Adipocyte (in vitro differentiated cells): ENCODE measurements around the gene LONP1.
"Not testable (repeated sequence)": the region's sequence is repeated elsewhere in the genome, so short reads cannot be mapped to it uniquely, and the experiment has no call there.

Experiments used
- DNase-seq: peaks from one replicate; pipeline ENCODE4 v3.0.0-alpha.2; 2015; ENCODE audit warnings: low read depth
- H3K27me3 ChIP-seq: replicated peaks from 2 replicates; pipeline ENCODE4 v1.7.0; 2013; ENCODE audit warnings: mild to moderate bottlenecking, low read length, moderate library complexity; ENCODE audit not compliant: control insufficient read depth, insufficient read depth
- H3K36me3 ChIP-seq: 2 replicates; pipeline ENCODE4 v1.7.0; 2013; ENCODE audit warnings: low read length, mild to moderate bottlenecking, moderate library complexity; ENCODE audit not compliant: control insufficient read depth, insufficient read depth, severe bottlenecking
- H3K4me1 ChIP-seq: 2 replicates; pipeline ENCODE4 v1.7.0; 2013; ENCODE audit warnings: mild to moderate bottlenecking, low read length, moderate library complexity; ENCODE audit not compliant: control insufficient read depth, insufficient read depth
- H3K4me3 ChIP-seq: 2 replicates; pipeline ENCODE4 v1.7.0; 2013; ENCODE audit warnings: mild to moderate bottlenecking, low read length, moderate library complexity
- H3K9ac ChIP-seq: 2 replicates; pipeline ENCODE4 v1.7.0; 2013; ENCODE audit warnings: mild to moderate bottlenecking, low read length, moderate library complexity
- H3K9me3 ChIP-seq: 2 replicates; pipeline ENCODE4 v1.7.0; 2013; ENCODE audit warnings: mild to moderate bottlenecking, low read length, moderate library complexity; ENCODE audit not compliant: control insufficient read depth

LONP1 gene

GRCh38 chr19:5742051-5742450, 22.1 kb upstream of the LONP1 start:
- no peak overlapping the region for H3K4me3 ChIP-seq

GRCh38 chr19:5738423-5738822, 18.5 kb upstream of the LONP1 start:
- Histone ChIP-seq H3K9me3 (no peaks in the 10 kb centered on the region), H3K4me1 (no peaks in the 10 kb centered on the region), H3K36me3 (no peaks in the 10 kb centered on the region), H3K9ac (no peak overlapping the region), H3K4me3 (no peak overlapping the region), H3K27me3 (no peaks in the 10 kb centered on the region)
- DNase-seq, result no peak

More at GRCh38 chr19:5742051-5742450, 22.1 kb upstream of the LONP1 start:
- peaks cover 6% of the 10 kb centered on the region for H3K27me3 ChIP-seq
- no peaks in the 10 kb centered on the region for H3K4me1 ChIP-seq
- no peak for DNase-seq
- H3K9me3 ChIP-seq, result no peaks in the 10 kb centered on the region
- no peaks in the 10 kb centered on the region for H3K36me3 ChIP-seq
- no peak overlapping the region for H3K9ac ChIP-seq

- not testable (repeated sequence) for H3K27me3 ChIP-seq, H3K4me1 ChIP-seq, H3K9ac ChIP-seq, H3K36me3 ChIP-seq, H3K4me3 ChIP-seq, DNase-seq, H3K9me3 ChIP-seq
These were observed 13.2 kb upstream of the LONP1 start for GRCh38 chr19:5733172-5733571.

- Histone ChIP-seq H3K4me3 (no peak overlapping the region), H3K27me3 (peaks cover 4% of the 10 kb centered on the region), H3K4me1 (no peaks in the 10 kb centered on the region), H3K9ac (no peak overlapping the region), H3K9me3 (no peaks in the 10 kb centered on the region), H3K36me3 (no peaks in the 10 kb centered on the region)
- DNase-seq, result no peak
These were observed 7.6 kb upstream of the LONP1 start for GRCh38 chr19:5727453-5728050.

GRCh38 chr19:5719274-5719960, 529 bp downstream of the LONP1 start:
- Histone ChIP-seq H3K9me3 (no peaks in the 10 kb centered on the region), H3K36me3 (no peaks in the 10 kb centered on the region)

GRCh38 chr19:5718579-5719273, 1.2 kb downstream of the LONP1 start:
- DNase-seq, result peak; percentile 90
- peaks cover 3% of the 10 kb centered on the region for H3K36me3 ChIP-seq
- peak overlapping the region; percentile 96 for H3K4me3 ChIP-seq
- peak overlapping the region; percentile 97 for H3K9ac ChIP-seq
- H3K4me1 ChIP-seq, result peaks cover 16% of the 10 kb centered on the region
- no peaks in the 10 kb centered on the region for H3K9me3 ChIP-seq
- H3K27me3 ChIP-seq, result no peaks in the 10 kb centered on the region

More at GRCh38 chr19:5719274-5719960, 529 bp downstream of the LONP1 start:
- peak overlapping the region; percentile 96 for H3K4me3 ChIP-seq
- peak; percentile 80 for DNase-seq
- H3K27me3 ChIP-seq, result no peaks in the 10 kb centered on the region
- peak overlapping the region; percentile 97 for H3K9ac ChIP-seq
- H3K4me1 ChIP-seq, result peaks cover 16% of the 10 kb centered on the region

- no peaks in the 10 kb centered on the region for H3K9me3 ChIP-seq
- H3K4me1 ChIP-seq, result peaks cover 16% of the 10 kb centered on the region
- peak; percentile 54 for DNase-seq
- H3K36me3 ChIP-seq, result peaks cover 9% of the 10 kb centered on the region
- peak overlapping the region; percentile 96 for H3K4me3 ChIP-seq
- H3K9ac ChIP-seq, result peak overlapping the region; percentile 97
- no peaks in the 10 kb centered on the region for H3K27me3 ChIP-seq
These were observed 1.8 kb downstream of the LONP1 start for GRCh38 chr19:5718037-5718578.

GRCh38 chr19:5717215-5717935, 2.6 kb downstream of the LONP1 start:
- DNase-seq, result no peak
- Histone ChIP-seq H3K36me3 (peaks cover 17% of the 10 kb centered on the region), H3K9me3 (no peaks in the 10 kb centered on the region), H3K4me3 (peak overlapping the region; percentile 96), H3K4me1 (peaks cover 16% of the 10 kb centered on the region), H3K27me3 (no peaks in the 10 kb centered on the region), H3K9ac (peak overlapping the region; percentile 97)

- H3K27me3 ChIP-seq, result no peaks in the 10 kb centered on the region
- H3K4me1 ChIP-seq, result peaks cover 16% of the 10 kb centered on the region
- no peak for DNase-seq
- H3K4me3 ChIP-seq, result no peak overlapping the region
- H3K36me3 ChIP-seq, result peaks cover 38% of the 10 kb centered on the region
- no peaks in the 10 kb centered on the region for H3K9me3 ChIP-seq
- no peak overlapping the region for H3K9ac ChIP-seq
These were observed 5.1 kb downstream of the LONP1 start for GRCh38 chr19:5714816-5715215.

GRCh38 chr19:5713228-5713627, 6.7 kb downstream of the LONP1 start:
- no peak for DNase-seq

GRCh38 chr19:5711713-5712161, 8.2 kb downstream of the LONP1 start:
- Histone ChIP-seq H3K9me3 (no peaks in the 10 kb centered on the region), H3K4me3 (no peak overlapping the region), H3K36me3 (peaks cover 58% of the 10 kb centered on the region), H3K9ac (no peak overlapping the region), H3K4me1 (no peaks in the 10 kb centered on the region), H3K27me3 (no peaks in the 10 kb centered on the region)
- DNase-seq, result no peak

More at GRCh38 chr19:5713228-5713627, 6.7 kb downstream of the LONP1 start:
- Histone ChIP-seq H3K4me1 (peaks cover 13% of the 10 kb centered on the region), H3K4me3 (no peak overlapping the region), H3K36me3 (peaks cover 43% of the 10 kb centered on the region), H3K9me3 (no peaks in the 10 kb centered on the region), H3K27me3 (no peaks in the 10 kb centered on the region), H3K9ac (no peak overlapping the region)
